Measurements from ENCODE around the gene EHBP1L1.

DNA sequence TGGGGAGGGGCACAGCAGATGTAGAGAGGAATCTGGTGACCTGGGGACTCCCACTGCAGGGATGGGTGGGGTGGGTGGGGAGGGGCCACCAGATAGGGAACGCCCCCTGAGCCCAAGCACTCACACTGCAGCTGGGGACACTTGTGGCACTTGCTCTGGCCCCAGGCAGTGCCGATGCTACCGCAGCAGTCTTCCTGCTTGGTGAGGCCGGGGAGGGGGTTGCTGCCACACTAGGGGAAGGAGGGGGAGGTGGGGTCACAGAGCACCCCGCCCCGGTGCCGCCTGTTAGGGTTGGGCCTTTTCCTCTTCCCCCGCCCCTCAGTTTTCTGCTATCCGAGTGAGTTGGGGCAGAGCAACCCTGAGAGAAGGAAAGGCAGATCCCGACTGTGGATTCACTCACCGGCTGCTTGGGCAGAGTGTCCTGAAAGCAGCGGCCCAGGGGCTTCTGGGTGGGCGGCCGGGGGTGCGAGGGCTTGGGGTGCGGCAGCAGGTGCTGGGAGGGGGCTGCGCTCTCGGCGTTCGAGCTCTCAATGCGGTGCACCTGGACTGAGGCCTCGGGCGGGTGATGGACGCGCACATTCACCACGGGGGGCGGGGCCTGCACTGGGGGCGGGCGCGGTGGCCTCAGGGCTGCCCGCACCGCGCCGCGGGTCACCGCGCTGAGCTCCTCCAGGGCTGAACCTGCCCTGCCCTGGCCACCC is 22.4 kb upstream of the EHBP1L1 start:
- TF ChIP-seq, protein P1, sequence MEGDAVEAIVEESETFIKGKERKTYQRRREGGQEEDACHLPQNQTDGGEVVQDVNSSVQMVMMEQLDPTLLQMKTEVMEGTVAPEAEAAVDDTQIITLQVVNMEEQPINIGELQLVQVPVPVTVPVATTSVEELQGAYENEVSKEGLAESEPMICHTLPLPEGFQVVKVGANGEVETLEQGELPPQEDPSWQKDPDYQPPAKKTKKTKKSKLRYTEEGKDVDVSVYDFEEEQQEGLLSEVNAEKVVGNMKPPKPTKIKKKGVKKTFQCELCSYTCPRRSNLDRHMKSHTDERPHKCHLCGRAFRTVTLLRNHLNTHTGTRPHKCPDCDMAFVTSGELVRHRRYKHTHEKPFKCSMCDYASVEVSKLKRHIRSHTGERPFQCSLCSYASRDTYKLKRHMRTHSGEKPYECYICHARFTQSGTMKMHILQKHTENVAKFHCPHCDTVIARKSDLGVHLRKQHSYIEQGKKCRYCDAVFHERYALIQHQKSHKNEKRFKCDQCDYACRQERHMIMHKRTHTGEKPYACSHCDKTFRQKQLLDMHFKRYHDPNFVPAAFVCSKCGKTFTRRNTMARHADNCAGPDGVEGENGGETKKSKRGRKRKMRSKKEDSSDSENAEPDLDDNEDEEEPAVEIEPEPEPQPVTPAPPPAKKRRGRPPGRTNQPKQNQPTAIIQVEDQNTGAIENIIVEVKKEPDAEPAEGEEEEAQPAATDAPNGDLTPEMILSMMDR (IDR thresholded peaks at IDR 0.05 in 2 of 3, conservative IDR thresholded peaks at IDR 0.05 in 1 of 3; ENCODE audit: borderline replicate concordance in 1 of 3, insufficient read depth in 1 of 3, low read depth in 2 of 3, low read length in 2 of 3), result no peak
- no peak for TF ChIP-seq POLR2AphosphoS5 (IDR thresholded peaks at IDR 0.05; ENCODE audit: low read depth, low read length)
- no peak for TF ChIP-seq ELF1 (IDR thresholded peaks at IDR 0.05; ENCODE audit: borderline replicate concordance, low read depth)
- TF ChIP-seq EZH2 (IDR thresholded peaks at IDR 0.05), result no peak
- no peak for TF ChIP-seq YY1 (IDR thresholded peaks at IDR 0.05; ENCODE audit: extremely low read depth, insufficient replicate concordance, low read depth, low read length)
- TF ChIP-seq, protein P2, sequence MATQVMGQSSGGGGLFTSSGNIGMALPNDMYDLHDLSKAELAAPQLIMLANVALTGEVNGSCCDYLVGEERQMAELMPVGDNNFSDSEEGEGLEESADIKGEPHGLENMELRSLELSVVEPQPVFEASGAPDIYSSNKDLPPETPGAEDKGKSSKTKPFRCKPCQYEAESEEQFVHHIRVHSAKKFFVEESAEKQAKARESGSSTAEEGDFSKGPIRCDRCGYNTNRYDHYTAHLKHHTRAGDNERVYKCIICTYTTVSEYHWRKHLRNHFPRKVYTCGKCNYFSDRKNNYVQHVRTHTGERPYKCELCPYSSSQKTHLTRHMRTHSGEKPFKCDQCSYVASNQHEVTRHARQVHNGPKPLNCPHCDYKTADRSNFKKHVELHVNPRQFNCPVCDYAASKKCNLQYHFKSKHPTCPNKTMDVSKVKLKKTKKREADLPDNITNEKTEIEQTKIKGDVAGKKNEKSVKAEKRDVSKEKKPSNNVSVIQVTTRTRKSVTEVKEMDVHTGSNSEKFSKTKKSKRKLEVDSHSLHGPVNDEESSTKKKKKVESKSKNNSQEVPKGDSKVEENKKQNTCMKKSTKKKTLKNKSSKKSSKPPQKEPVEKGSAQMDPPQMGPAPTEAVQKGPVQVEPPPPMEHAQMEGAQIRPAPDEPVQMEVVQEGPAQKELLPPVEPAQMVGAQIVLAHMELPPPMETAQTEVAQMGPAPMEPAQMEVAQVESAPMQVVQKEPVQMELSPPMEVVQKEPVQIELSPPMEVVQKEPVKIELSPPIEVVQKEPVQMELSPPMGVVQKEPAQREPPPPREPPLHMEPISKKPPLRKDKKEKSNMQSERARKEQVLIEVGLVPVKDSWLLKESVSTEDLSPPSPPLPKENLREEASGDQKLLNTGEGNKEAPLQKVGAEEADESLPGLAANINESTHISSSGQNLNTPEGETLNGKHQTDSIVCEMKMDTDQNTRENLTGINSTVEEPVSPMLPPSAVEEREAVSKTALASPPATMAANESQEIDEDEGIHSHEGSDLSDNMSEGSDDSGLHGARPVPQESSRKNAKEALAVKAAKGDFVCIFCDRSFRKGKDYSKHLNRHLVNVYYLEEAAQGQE (IDR thresholded peaks at IDR 0.05; ENCODE audit: low read depth), result no peak
- TF ChIP-seq RAD21 (IDR thresholded peaks at IDR 0.05; ENCODE audit: low read depth), result no peak
- no peak for TF ChIP-seq SRF (IDR thresholded peaks at IDR 0.05; ENCODE audit: low read depth)
- TF ChIP-seq POLR2A (IDR thresholded peaks at IDR 0.05; ENCODE audit: borderline replicate concordance, extremely low read depth, insufficient read depth, insufficient read length), result no peak
- TF ChIP-seq CEBPB (IDR thresholded peaks at IDR 0.05; ENCODE audit: low read depth), result no peak
- TF ChIP-seq, protein P3, sequence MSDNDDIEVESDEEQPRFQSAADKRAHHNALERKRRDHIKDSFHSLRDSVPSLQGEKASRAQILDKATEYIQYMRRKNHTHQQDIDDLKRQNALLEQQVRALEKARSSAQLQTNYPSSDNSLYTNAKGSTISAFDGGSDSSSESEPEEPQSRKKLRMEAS (IDR thresholded peaks at IDR 0.05), result no peak
- TF ChIP-seq, protein P4, sequence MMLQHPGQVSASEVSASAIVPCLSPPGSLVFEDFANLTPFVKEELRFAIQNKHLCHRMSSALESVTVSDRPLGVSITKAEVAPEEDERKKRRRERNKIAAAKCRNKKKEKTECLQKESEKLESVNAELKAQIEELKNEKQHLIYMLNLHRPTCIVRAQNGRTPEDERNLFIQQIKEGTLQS (IDR thresholded peaks at IDR 0.05), result no peak
- no peak for TF ChIP-seq TCF7L2 (IDR thresholded peaks at IDR 0.05; ENCODE audit: borderline replicate concordance, extremely low read depth, insufficient read depth, insufficient read length)
- no peak for TF ChIP-seq JUND (IDR thresholded peaks at IDR 0.05)
